G401 (cell line): ENCODE data around the gene ATP6V0B. TPM values are rescaled to one million over a fixed set of nuclear protein-coding genes. Genes with fewer than 3 reads are reported as not detected.

Experiments
- DNase-seq: peaks from one replicate; pipeline ENCODE4 v3.0.0-alpha.2; 2015; ENCODE audit warnings: low spot score
- in situ Hi-C: cut with HindIII; loops from 2 replicates; pipeline ENCODE4 v1.10.0; 2016; ENCODE audit warnings: low sequenced_read_pairs, mixed read lengths
- total RNA-seq: library from RNA; depleted of rRNA; stranded (reverse); fragments of >200 nt; shearing (Covaris generic); gene quantifications from 2 replicates; pipeline ENCODE4 v1.2.3, GENCODE V29; 2014

ATP6V0B gene
- total RNA-seq, 1 experiment from 2014 or later, result 133 TPM

DNA sequence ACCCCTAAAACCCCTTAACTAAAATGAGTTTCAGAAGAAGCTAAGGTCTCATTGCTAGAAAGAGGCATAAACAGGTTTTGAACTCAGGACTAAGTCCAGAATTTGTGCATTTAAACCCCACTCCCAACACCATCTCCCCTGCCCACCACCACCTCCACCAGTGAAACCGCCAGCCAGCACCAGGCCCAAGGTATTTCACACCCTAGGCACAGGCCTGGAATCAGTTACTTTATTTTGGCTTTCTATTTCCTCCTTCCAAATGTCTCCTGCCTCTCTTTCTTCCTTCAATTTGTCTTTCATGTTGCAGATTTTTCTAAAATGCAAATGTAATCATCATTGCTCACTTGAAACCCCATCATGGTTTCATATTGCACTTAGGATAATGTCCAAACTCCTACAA is 29.9 kb upstream of the ATP6V0B start:
- in situ Hi-C loops, result no loop called here
- no peak for DNase-seq

DNA sequence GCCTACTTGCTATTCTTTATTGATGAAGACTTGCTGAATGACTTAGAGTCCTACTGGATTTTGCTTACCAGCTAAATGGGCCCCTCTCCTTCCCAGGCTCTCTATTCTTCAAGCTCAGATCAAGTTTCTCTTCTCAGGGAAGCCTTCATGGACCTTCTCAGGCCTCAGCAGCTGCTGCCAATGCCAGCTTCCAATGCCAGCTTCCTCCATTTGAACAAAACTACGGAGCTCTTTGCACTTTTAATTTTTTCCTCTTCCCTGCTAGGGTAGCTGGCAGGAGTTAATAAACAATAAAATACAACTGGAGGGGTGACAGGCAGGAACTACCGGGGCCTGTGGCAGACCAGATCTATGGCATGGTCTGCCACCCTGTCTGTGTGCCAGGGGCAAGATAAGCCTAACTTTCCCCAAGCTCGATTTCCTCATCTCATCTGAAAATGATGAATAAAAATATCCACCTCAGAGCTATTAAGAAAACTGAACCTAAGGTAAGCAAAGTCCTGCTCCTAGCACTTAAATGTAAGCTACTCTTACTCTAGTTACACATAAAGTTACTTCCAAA is 29.0 kb upstream of the ATP6V0B start:
- in situ Hi-C loops, result no loop called here
- no peak for DNase-seq

DNA sequence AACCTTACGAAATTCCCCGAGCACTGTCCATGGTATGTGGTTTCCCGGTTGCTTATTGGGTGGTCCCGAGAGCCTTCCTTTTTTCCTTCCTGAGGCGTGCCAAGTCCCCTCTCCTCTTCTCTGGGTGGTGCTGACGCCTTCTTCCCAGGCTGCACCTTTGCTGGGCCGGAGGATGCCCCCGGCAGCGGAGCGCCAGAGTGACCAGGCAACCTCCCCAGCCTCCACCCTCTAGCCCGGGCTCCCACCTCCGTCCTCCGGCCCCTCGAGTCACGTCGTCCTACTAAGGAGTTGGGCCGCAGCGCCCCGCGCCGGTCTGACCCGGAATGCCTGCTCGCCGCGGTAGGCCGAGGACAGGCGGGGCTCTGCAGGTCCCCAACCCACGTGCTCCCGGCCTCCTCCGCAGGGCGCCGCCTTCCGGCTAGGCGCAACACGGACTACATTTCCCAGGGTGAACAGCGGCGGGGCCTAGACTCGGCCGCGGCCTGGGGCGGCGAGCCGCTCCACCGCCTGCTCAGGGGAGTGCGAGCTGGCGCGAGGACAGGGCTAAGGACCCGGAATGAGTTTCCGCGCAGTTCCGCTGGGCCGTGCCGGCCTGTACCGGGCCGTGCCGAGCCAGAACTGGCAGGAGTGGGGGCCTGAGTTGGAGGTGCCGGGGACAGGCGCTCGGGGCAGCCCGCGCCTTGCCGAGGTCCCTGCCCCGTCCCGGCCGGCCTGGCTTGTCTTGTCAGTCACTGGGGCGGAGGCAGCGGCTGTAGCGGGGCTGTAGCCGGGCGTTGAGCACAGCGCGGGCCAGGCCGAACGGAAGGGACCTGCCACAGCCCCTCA is 28.3 kb upstream of the ATP6V0B start, which contains the start of gene IPO13:
Gene IPO13 (plus strand): TSS at position 715 of the 825 bp plus-strand sequence. CDS start 651 bp downstream, outside the sequence.
- DNase-seq, result peak; percentile 95
- in situ Hi-C loops, result no loop called here

GRCh38 chr1:43947061-43947873 is 27.5 kb upstream of the ATP6V0B start:
- in situ Hi-C loops, result no loop called here
- DNase-seq, result peak; percentile 71

GRCh38 chr1:43947874-43948437 is 26.8 kb upstream of the ATP6V0B start:
- in situ Hi-C loops, result no loop called here
- no peak for DNase-seq

DNA sequence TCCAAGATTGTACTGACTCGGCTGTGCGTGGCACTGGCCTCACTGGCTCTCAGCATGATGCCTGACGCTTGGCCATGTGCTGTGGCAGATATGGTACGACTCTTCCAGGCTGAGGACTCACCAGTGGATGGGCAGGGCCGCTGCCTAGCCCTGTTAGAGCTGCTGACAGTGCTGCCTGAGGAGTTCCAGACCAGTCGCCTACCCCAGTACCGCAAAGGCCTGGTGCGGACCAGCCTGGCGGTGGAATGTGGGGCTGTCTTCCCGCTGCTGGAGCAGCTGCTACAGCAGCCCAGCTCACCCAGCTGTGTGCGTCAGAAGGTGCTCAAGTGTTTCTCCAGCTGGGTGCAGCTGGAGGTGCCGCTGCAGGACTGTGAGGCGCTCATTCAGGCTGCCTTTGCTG is 25.1 kb upstream of the ATP6V0B start:
- in situ Hi-C loops, result no loop called here
- no peak for DNase-seq

- in situ Hi-C loops, result no loop called here
- no peak for DNase-seq
Measured at GRCh38 chr1:43951021-43951985, 23.5 kb upstream of the ATP6V0B start.

GRCh38 chr1:43952731-43953346 is 21.9 kb upstream of the ATP6V0B start:
- in situ Hi-C loops, result no loop called here
- DNase-seq, result peak; percentile 69

GRCh38 chr1:43953361-43953760 is 21.4 kb upstream of the ATP6V0B start:
- no peak for DNase-seq
- in situ Hi-C loops, result no loop called here

GRCh38 chr1:43954036-43954435 is 20.7 kb upstream of the ATP6V0B start:
- no peak for DNase-seq
- in situ Hi-C loops, result no loop called here

DNA sequence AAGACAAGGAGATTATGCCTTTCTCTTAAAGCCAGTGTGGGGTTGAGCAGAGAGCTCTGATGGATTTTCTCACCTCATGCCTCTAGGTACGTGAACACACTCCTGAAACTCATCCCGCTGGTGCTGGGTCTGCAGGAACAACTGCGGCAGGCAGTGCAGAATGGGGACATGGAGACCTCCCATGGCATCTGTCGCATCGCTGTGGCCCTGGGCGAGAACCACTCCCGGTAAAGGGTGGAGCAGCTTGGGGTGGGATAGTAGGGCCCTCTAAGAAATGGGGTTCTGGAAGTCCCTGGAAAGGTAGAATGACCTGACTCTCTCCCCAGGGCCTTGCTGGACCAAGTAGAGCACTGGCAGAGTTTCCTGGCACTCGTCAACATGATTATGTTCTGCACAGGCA is 18.5 kb upstream of the ATP6V0B start:
- in situ Hi-C loops, result no loop called here
- no peak for DNase-seq

GRCh38 chr1:43957407-43958040 is 17.2 kb upstream of the ATP6V0B start:
- in situ Hi-C loops, result no loop called here
- DNase-seq, result no peak

- in situ Hi-C loops, result no loop called here
- no peak for DNase-seq
Measured at GRCh38 chr1:43958351-43959255, 16.2 kb upstream of the ATP6V0B start.

DNA sequence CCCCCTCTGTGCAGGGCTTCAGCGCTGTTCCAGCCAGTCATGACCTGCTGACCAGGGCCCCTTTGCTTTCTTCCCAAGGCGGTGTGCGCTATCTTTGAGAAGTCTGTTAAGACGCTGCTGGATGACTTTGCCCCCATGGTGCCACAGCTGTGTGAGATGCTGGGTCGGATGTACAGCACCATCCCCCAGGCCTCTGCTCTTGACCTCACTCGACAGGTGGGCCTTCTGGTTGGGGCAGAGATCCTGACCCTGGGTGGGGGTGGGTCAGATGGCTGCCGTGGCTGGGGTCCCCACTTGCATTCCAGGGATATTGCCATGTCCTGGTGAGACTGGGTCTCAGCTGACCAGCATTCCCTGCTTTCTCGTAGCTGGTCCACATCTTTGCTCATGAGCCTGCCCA is 14.0 kb upstream of the ATP6V0B start:
- in situ Hi-C loops, result no loop called here
- DNase-seq, result no peak

DNA sequence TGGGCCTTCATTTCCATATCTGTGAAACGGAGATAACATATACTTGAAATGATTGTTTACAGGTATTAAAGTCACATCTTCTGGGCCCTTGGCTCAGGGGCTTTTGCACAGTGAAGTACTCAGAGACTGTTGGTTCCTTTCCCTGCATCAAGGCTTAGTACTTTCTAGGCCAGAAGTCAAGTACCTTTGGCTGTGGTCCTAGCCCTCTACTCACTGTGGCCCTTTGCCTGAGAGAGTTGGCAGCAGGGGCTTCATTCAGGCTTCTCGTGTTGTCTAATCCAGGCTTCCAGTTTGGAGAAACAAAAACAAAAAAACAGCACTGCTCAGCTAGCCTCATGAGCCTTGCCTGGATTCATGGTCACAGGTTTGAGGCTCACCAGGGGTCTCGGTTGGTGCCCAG is 13.1 kb upstream of the ATP6V0B start:
- in situ Hi-C loops, result no loop called here
- DNase-seq, result no peak

DNA sequence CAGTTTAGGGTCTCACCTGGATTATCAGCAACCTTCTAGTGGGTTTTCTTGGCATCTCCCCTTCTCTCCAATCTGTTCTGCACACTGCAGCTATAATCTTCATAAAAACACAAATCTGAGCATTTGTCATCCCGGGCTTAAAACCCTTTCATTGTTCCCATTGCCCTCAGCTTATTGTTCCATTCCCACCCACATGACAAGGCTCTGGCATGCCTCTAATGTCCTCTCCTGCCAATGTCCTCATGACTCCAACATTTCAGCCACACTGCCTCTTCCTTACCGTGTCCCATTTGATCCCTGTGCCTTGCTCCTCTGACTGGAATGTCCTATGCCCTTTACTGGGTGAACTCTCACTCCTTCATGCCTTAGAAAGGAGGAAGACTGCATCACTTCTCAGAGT is 12.4 kb upstream of the ATP6V0B start:
- in situ Hi-C loops, result no loop called here
- no peak for DNase-seq

GRCh38 chr1:43963006-43963405 is 11.8 kb upstream of the ATP6V0B start:
- no peak for DNase-seq
- in situ Hi-C loops, result no loop called here
